B cell (primary cell): ENCODE data around the gene SPIRE1. TPM values are rescaled to one million over a fixed set of nuclear protein-coding genes. Genes with fewer than 3 reads are reported as not detected.

Experiments used
- ATAC-seq: fragments of 200-7000 bp; cut with Tn5 transposase; one replicate; pipeline ENCODE4 v1.10.0; 2021; ENCODE audit warnings: low read depth, mild to moderate bottlenecking, moderate number of reproducible peaks, moderate library complexity
- CTCF ChIA-PET: fragments of 350-600 bp; sonication (Branson Sonifier 250); formaldehyde crosslinking; loops from one replicate; lab custom pipeline; 2021; ENCODE audit warnings: antibody characterized with exemption, inconsistent platforms; lab: Charles Lee
- POLR2A ChIA-PET: fragments of 350-600 bp; sonication (Branson Sonifier 250); formaldehyde crosslinking; loops from one replicate; lab custom pipeline; 2021; ENCODE audit warnings: antibody characterized with exemption; lab: Charles Lee
- DNase-seq: peaks from one replicate; pipeline ENCODE4 v3.0.0; 2013
- H2AFZ ChIP-seq: 2 replicates; pipeline ENCODE4 v1.6.1; 2012; ENCODE audit warnings: mild to moderate bottlenecking, low read depth, low read length; ENCODE audit not compliant: insufficient read depth, poor library complexity, severe bottlenecking
- H3K27ac ChIP-seq, 2 donors: 1 replicate in 1 of 2; 2 replicates in 1 of 2; pipeline ENCODE4 v1.5.1; 2012 to 2013; ENCODE audit warnings: low read length in 2 of 2, mild to moderate bottlenecking in 2 of 2, moderate library complexity in 1 of 2
- H3K27me3 ChIP-seq, 4 experiments: fragments of 200-600 bp in 1 of 4; sonication (generic) in 1 of 4; replicated peaks in 1 of 4; 1 replicate in 2 of 4; 2 replicates in 2 of 4; pipeline versions ENCODE4 v1.6.1 to v1.7.0; 2013 to 2016; ENCODE audit warnings: low read length in 3 of 4, mild to moderate bottlenecking in 2 of 4, mixed read lengths in 1 of 4, moderate library complexity in 1 of 4; ENCODE audit not compliant: insufficient read depth in 4 of 4, control insufficient read depth in 3 of 4; ENCODE audit errors: control extremely low read depth in 1 of 4
- H3K36me3 ChIP-seq, 2 experiments: replicated peaks in 1 of 2; 1 replicate in 1 of 2; 2 replicates in 1 of 2; pipeline versions ENCODE4 v1.6.1 to v1.7.1; 2013; ENCODE audit warnings: low read length in 1 of 2; ENCODE audit not compliant: insufficient read depth in 2 of 2, control insufficient read depth in 1 of 2; ENCODE audit errors: control extremely low read depth in 1 of 2, extremely low read depth in 1 of 2
- H3K4me1 ChIP-seq, 2 donors: fragments of 200-600 bp in 1 of 2; sonication (generic) in 1 of 2; 1 replicate in 1 of 2; 2 replicates in 1 of 2; pipeline versions ENCODE4 v1.5.1 to v1.6.1; 2013 to 2017; ENCODE audit warnings: low read length in 2 of 2; ENCODE audit not compliant: control insufficient read depth in 2 of 2, insufficient read depth in 2 of 2
- H3K4me2 ChIP-seq: replicated peaks from 2 replicates; pipeline ENCODE3; 2012; ENCODE audit warnings: mild to moderate bottlenecking, low read depth, low read length; ENCODE audit not compliant: poor library complexity, severe bottlenecking
- H3K4me3 ChIP-seq, 5 experiments: fragments of 200-600 bp in 1 of 5; sonication (generic) in 1 of 5; 1 replicate in 3 of 5; 2 replicates in 2 of 5; pipeline versions ENCODE4 v1.5.1 to v1.7.0; 2011 to 2016; ENCODE audit warnings: low read length in 4 of 5, mild to moderate bottlenecking in 4 of 5, low read depth in 2 of 5, control low read depth in 1 of 5, moderate library complexity in 1 of 5; ENCODE audit not compliant: insufficient read depth in 1 of 5; ENCODE audit errors: control extremely low read depth in 1 of 5, extremely low read depth in 1 of 5
- H3K79me2 ChIP-seq: fragments of 200-600 bp; sonication (generic); one replicate; pipeline ENCODE4 v1.6.0; 2016; ENCODE audit warnings: low read length; ENCODE audit not compliant: control insufficient read depth, insufficient read depth
- H3K9ac ChIP-seq: fragments of 200-600 bp; sonication (generic); 2 replicates; pipeline ENCODE4 v1.6.1; 2017; ENCODE audit warnings: mild to moderate bottlenecking, low read length, moderate library complexity
- H3K9me3 ChIP-seq, 3 donors: one replicate each; pipeline versions ENCODE4 v1.6.1 to v1.7.1; 2013; ENCODE audit warnings: low read length in 2 of 3; ENCODE audit not compliant: control insufficient read depth in 2 of 3, insufficient read depth in 1 of 3; ENCODE audit errors: control extremely low read depth in 1 of 3
- H4K20me1 ChIP-seq: 2 replicates; pipeline ENCODE4 v1.6.0; 2012; ENCODE audit warnings: mild to moderate bottlenecking, low read length; ENCODE audit not compliant: insufficient read depth, control insufficient read depth, poor library complexity, severe bottlenecking
- H3K27ac Mint-ChIP-seq: one replicate; pipeline ENCODE4 v1.8.0; 2021; ENCODE audit warnings: mixed read lengths
- H3K27me3 Mint-ChIP-seq: one replicate; pipeline ENCODE4 v1.8.0; 2021; ENCODE audit warnings: mixed read lengths
- H3K4me1 Mint-ChIP-seq: one replicate; pipeline ENCODE4 v1.8.0; 2021; ENCODE audit warnings: mixed read lengths
- H3K4me3 Mint-ChIP-seq: one replicate; pipeline ENCODE4 v1.8.0; 2021; ENCODE audit warnings: mixed read lengths
- H3K9me3 Mint-ChIP-seq: one replicate; pipeline ENCODE4 v1.8.0; 2022; ENCODE audit warnings: mixed read lengths; ENCODE audit not compliant: insufficient read depth
- EZH2 ChIP-seq: IDR thresholded peaks from 2 replicates; pipeline ENCODE4 v1.6.1; 2012; ENCODE audit warnings: borderline replicate concordance, low read depth, mild to moderate bottlenecking, moderate library complexity, low read length; ENCODE audit not compliant: insufficient read depth, poor library complexity, severe bottlenecking
- WGBS: methylation state at CpG from one replicate; pipeline ENCODE4 v1.1.5; 2013; ENCODE audit warnings: missing lambda C conversion rate; ENCODE audit not compliant: insufficient coverage; 5-methylcytosine and 5-hydroxymethylcytosine counted together
- intact Hi-C: fragments of 100-400 bp; cut with micrococcal nuclease; formaldehyde crosslinking; loops from one replicate; pipeline ENCODE4 v1.10.0; 2022
- polyA plus RNA-seq: library from polyadenylated mRNA; depleted of rRNA; stranded (reverse); fragments of >200 nt; gene quantifications from 2 replicates; pipeline ENCODE4 v1.2.3, GENCODE V29; 2012
- total RNA-seq, 2 donors: library from RNA; stranded (reverse); fragments of 120-200 nt in 1 of 2; gene quantifications; 1 replicate in 1 of 2; 2 replicates in 1 of 2; pipeline versions ENCODE4 v1.2.3 to v1.2.4, GENCODE V29; 2013 to 2022
- TF ChIP-seq, protein P1 (sequence below): fragments of 200-600 bp; IDR thresholded peaks from one replicate; pipeline ENCODE4 v1.8.0; 2022; ENCODE audit warnings: antibody characterized with exemption, mild to moderate bottlenecking

Gene SPIRE1
- total and polyA plus RNA-seq, 2 donors (not counting 1 experiment from before 2014, with no cell fraction given): 0.22 to 4.0 TPM

DNA sequence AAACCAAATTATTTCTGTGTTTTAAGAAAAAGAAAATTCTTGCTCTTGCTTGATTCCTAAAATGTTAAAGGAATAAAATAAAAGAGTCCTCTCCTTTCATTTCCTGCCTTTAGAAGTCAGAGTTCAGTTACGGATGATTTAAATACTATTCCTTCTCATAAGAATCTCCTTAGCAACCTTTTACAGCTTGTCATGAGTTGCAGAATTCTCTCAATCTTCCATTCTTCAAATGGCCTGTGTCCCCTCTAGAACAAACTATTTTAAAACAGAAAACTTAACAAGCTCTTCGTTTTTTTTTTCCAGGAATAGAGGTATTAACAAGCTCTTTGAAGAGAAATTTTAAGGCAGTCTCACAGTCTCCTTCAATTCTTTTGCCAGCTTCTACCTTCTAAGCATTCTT lies 42.2 kb downstream of the SPIRE1 start:
- no peaks in the 10 kb centered on the region for H3K27me3 ChIP-seq
- H3K9me3 ChIP-seq: no peaks in the 10 kb centered on the region
- no peak overlapping the region for H3K9ac ChIP-seq
- ATAC-seq (no peak), DNase-seq (no peak)
- no peaks in the 10 kb centered on the region for H4K20me1 ChIP-seq
- no peak overlapping the region for H3K4me2 ChIP-seq
- no peak overlapping the region for H2AFZ ChIP-seq
- H3K27ac Mint-ChIP-seq: no peak overlapping the region
- H3K4me3 Mint-ChIP-seq: no peak overlapping the region
- ChIA-PET POLR2A (no interaction called here), CTCF (interaction anchor here (0.5 kb wide), 1 partner anchor 26 kb away, joined by 3 read pairs; no protein-coding TSS in a partner anchor)
- TF ChIP-seq EZH2: no peak
- TF ChIP-seq, protein P1, sequence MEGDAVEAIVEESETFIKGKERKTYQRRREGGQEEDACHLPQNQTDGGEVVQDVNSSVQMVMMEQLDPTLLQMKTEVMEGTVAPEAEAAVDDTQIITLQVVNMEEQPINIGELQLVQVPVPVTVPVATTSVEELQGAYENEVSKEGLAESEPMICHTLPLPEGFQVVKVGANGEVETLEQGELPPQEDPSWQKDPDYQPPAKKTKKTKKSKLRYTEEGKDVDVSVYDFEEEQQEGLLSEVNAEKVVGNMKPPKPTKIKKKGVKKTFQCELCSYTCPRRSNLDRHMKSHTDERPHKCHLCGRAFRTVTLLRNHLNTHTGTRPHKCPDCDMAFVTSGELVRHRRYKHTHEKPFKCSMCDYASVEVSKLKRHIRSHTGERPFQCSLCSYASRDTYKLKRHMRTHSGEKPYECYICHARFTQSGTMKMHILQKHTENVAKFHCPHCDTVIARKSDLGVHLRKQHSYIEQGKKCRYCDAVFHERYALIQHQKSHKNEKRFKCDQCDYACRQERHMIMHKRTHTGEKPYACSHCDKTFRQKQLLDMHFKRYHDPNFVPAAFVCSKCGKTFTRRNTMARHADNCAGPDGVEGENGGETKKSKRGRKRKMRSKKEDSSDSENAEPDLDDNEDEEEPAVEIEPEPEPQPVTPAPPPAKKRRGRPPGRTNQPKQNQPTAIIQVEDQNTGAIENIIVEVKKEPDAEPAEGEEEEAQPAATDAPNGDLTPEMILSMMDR: no peak
- no peak overlapping the region for H3K4me3 ChIP-seq
- no peaks in the 10 kb centered on the region for H3K36me3 ChIP-seq
- H3K27me3 Mint-ChIP-seq: peaks cover 11% of the 10 kb centered on the region
- WGBS: 100% methylated on average over 1 of the region's 2 CpGs
- H3K4me1 ChIP-seq: no peaks in the 10 kb centered on the region
- H3K27ac ChIP-seq: no peak overlapping the region
- intact Hi-C loops: no loop called here
- H3K4me1 Mint-ChIP-seq: no peaks in the 10 kb centered on the region
- no peaks in the 10 kb centered on the region for H3K79me2 ChIP-seq
- no peaks in the 10 kb centered on the region for H3K9me3 Mint-ChIP-seq

DNA sequence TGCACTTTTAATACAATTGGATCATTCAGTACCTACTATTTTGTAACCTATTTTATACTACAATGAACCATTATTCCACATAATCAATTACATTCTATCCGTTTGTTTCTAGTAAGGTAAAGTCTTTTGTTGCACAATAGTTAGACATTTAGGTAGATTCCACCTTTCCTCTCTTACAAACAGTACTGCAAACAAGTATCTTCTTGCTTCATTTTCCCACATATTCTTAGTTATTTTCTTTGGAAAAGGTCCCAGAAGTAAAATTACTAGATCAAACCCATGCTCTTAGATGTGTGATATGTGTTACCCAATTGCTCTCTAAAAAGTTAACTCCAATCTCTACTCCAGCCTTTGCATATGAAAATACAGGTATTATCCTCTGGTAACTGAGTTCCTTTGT lies 49.6 kb downstream of the SPIRE1 start:
- no peaks in the 10 kb centered on the region for H3K4me1 ChIP-seq
- H3K4me2 ChIP-seq: no peak overlapping the region
- DNase-seq (no peak), ATAC-seq (no peak)
- no peak overlapping the region for H3K4me3 ChIP-seq
- intact Hi-C loops: no loop called here
- H3K27me3 ChIP-seq: peaks cover 0 to 2% (median 0%) of the 10 kb centered on the region in 4 experiments
- no peaks in the 10 kb centered on the region for H3K9me3 Mint-ChIP-seq
- ChIA-PET POLR2A (no interaction called here), CTCF (no interaction called here)
- H3K4me1 Mint-ChIP-seq: no peaks in the 10 kb centered on the region
- H3K79me2 ChIP-seq: no peaks in the 10 kb centered on the region
- no CpG with 5 or more reads among the region's 1 CpG for WGBS
- no peaks in the 10 kb centered on the region for H4K20me1 ChIP-seq
- H3K27ac Mint-ChIP-seq: no peak overlapping the region
- no peaks in the 10 kb centered on the region for H3K36me3 ChIP-seq
- H3K4me3 Mint-ChIP-seq: no peak overlapping the region
- H3K27ac ChIP-seq: no peak overlapping the region
- no peaks in the 10 kb centered on the region for H3K9me3 ChIP-seq
- peaks cover 20% of the 10 kb centered on the region for H3K27me3 Mint-ChIP-seq
- no peak for TF ChIP-seq EZH2
- H3K9ac ChIP-seq: no peak overlapping the region
- no peak overlapping the region for H2AFZ ChIP-seq
